Skin epidermis (tissue), 12 donors: Measurements from ENCODE around the gene HMOX2.
A peak's percentile ranks its signal among the peaks of the same experiment; 100 is the strongest.

Source experiments
- H3K27ac ChIP-seq, 21 experiments: fragments of 200-600 bp; sonication (generic) in 11 of 21; one replicate each; pipeline ENCODE4 v1.5.0; 2020; ENCODE audit warnings: mild to moderate bottlenecking in 3 of 21, inconsistent platforms in 2 of 21, moderate library complexity in 2 of 21
- H3K4me3 ChIP-seq, 7 experiments: fragments of 200-600 bp; sonication (generic) in 2 of 7; one replicate each; pipeline ENCODE4 v1.5.0; 2020; ENCODE audit warnings: inconsistent platforms in 2 of 7, mild to moderate bottlenecking in 2 of 7, moderate library complexity in 1 of 7

HMOX2 gene

DNA sequence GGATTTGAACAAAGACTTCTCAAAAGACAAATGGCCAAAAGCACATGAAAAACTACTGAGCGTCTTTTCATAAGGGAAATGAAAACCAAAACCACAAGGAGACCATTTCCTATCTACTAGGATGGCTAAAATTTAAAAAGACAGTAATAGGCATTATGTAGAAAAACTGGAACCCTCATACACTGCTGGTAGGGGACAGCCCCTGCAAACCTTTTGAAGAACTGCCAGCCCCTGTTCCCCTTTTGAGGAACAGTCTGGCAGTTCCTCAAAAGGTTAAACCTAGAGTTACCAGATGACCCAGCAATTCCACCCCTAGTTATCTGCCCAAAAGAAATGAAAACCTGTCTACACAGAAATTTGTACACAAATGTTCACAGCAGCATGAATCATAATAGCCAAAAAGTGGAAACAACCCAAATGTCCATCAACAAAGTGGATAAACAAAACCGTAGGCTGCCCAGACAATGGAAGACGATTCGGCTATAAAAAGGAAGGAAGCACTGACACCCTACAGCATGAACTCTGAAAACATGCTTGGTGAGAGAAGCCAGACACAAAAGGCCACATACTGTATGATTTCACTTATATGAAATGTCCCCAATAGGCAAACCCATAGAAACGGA, 39.5 kb downstream of the HMOX2 start:
- no peak overlapping the region for H3K4me3 ChIP-seq
- peak overlapping the region in 17 of 21 experiments; percentile 9 to 90 (median 77) for H3K27ac ChIP-seq

DNA sequence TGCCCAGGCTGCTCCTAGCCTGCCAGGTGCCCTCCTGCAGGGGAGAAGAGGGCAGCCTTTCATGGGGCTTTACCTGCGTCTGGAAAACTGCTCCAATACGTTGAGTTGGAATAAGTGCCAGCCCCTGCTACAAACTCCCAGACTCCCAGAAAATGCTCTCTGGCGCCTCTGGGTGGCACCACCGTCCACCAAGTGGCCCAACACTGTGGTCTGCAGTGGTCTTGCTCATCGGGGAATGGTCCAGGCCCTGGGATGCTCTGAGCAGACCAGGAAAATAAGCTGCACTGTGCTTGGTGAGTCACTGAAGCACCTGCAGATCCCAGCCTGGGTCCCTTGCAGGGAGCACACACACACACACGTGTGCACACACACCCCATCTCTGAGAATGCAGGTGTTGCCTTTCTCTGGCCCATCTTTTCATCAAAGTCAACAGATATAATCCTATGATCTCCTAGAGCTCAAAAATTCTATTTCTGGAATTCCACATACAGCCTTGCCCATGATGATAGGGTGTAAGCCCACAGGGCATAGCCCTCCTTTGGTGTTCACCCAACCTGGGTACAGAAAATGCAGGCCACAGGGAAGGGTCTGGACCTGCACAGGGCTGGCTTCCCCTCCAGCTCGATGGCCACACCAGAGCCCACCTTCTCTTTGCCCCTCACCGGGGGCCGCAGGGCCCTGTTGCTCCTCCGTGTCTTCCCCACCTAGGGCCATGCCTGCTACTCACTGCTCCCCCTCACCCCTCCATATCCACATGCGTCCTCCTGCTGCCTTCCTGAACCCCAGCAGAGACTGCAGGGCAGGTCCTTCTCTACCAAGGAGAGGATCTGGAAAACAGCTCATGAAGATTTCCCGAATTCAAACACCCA, 41.8 kb downstream of the HMOX2 start:
- Histone ChIP-seq H3K4me3 (no peak overlapping the region), H3K27ac (no peak overlapping the region)

DNA sequence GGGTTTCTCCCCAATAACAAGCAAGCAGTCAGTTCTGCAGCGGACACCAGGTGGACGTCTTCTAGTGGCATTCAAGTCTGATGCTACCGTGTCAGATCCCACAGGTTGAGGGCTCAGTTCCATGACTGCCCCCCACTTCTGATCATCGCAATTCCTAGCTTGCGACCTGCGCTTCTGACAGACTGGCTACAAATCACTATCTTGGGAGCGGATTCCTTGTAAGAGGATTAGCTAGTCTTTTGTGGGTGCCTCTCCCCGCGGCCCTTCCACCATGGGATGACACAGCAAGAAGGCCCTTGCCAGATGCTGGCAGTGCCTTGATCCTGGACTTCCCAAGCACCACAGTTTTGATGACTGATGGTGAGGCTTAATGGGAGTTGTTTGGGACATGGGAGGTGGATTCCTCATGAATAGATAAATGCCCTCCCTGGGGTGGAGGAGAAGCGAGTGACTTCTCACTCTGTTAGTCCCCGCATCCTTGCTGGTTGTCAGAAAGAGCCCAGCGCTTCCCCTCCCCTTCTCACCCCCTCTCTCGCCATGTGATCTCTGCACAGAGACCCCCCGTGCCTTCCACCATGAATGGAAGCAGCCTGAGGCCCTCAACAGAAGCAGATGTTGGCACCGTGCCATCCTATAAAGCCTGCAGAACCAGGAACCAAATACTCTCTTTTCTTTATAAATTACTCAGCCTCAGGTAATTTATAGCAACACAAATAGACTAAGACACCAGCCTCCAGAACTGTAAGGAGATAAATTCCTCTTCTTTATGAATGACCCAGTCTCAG, 43.3 kb downstream of the HMOX2 start:
- Histone ChIP-seq H3K27ac (no peak overlapping the region), H3K4me3 (no peak overlapping the region)

DNA sequence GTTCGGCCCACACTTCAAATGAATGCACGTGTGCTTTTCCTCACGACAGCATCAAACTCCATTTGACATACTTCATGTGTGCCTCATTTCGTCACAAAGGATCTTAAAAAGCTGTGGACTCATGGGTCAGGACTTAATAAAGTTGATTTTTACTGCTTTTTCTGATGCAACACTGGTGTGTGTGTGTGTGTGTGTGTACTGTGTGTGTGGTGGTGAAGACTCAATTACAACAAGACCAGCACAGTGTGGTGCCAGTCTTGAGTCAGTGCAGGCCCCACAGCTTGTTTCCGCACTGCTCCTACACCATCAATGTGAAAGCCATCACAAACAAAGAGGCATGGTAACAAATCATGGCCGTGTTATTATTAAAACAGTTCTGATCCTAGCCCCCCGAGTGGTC, 44.7 kb downstream of the HMOX2 start:
- no peak overlapping the region for H3K27ac ChIP-seq
- H3K4me3 ChIP-seq = no peak overlapping the region

DNA sequence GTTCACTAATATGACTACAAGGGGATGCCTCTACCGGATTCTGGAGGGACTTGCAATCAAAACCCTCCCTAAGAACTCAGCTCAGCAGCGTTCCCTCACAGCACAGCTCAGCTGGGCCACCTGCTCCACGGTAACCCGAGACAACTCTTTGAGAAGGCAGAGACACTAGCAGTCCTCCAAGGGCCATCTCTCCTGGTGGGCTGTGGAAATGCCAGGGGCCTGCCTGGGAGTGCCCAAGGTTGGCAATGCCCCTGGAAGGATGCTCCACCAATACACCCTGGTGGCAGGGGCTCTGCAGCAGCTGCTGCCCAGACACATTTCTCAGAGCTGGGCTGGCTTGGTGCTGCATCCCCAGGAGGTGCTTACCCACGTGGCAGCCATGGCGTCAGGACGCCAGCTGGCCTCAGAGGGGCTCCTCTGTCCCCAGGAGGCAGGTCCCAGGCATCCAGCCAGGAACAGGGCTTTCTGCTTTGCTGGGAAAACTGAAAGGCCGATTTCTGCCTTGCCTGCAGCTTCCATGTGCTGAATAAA, 45.9 kb downstream of the HMOX2 start:
- H3K4me3 ChIP-seq = no peak overlapping the region
- H3K27ac ChIP-seq = peak overlapping the region in 2 of 21 experiments; percentile 18 to 25

DNA sequence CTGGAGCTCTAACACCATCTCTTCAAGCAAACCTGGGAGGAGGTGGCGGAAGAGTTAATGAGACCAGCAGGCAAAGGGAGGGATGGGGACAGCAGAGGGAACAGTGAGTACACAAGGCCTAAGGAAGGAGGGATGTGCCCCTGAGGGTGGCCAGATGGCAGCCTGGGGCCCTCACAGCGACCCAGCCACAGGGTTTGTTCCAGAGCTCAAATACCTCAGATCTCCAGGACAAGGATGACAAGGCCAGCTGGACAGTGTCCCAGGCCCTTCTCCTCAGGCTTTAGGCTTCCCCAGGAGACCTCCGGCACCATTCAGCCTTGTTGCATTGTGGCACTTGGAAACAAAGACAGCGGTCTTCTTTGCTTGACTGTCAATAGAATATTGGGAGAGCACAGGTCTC, 47.5 kb downstream of the HMOX2 start:
- no peak overlapping the region for H3K4me3 ChIP-seq
- H3K27ac ChIP-seq = no peak overlapping the region

DNA sequence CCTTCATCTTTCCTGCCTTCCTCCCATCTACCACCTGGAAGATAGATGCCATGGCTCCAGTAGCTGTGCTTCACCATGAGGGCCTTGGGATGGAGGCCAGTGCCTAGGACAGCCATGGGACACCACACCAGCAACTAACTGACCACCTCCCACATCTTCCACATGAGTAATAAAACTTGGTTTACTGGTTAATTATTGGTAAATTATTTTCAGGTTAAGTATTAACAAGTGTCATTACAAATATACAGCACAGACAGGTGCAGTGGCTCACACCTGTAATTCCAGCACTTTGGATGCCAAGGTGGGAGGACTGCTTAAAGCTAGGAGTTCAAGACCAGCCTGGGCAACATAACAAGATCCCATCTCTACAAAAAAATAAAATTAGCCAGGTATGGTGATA, 48.4 kb downstream of the HMOX2 start:
- Histone ChIP-seq H3K27ac (no peak overlapping the region), H3K4me3 (no peak overlapping the region)

DNA sequence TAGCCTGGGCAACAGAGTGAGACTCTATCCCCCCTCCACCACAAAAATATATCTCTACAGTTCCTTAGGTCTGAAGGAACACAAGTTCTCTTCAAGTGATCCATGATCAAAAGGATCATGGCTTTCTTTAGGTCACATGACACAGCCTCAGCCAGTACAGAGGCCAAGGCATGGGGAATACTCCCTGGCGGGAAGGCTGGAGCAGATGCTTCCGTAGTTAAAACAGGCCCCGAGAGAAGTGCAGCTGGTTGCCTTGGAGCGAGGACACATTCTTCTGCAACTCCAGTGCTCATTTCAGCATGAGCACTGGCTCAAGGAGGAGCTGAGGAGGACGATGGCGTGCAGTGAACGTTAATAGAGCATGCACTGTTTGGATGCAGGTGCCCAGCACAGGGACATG, 48.9 kb downstream of the HMOX2 start:
- H3K4me3 ChIP-seq = no peak overlapping the region
- H3K27ac ChIP-seq = no peak overlapping the region

DNA sequence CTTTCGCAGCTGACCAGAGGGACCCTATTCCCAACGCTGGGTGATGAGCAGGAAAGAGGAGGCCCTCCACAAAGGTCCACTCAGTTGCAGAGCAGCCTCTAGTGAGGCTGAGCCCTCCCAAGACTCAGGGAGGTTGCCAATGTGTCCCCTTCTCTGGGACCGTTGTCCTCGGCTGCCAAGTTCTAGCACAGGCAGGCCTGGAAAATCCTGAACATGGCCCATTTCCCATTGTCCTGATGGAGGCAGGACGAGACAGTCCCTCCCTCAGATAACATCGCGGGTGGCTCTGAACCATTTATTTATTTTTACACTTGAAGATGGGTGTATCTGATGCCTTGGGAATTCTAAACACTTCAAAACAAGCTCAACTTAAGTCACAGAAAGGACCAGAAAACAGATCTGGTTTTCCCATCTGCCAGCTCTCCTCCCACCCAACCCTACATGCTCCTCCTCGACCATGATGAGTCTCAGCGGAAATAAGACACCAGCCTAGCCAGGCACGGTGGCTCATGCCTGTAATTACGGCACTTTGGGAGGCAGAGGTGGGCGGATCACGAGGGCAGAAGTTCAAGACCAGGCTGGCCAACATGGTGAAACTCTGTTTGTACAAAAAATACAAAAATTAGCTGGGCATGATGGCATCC, 49.6 kb downstream of the HMOX2 start:
- Histone ChIP-seq H3K4me3 (no peak overlapping the region), H3K27ac (no peak overlapping the region)

DNA sequence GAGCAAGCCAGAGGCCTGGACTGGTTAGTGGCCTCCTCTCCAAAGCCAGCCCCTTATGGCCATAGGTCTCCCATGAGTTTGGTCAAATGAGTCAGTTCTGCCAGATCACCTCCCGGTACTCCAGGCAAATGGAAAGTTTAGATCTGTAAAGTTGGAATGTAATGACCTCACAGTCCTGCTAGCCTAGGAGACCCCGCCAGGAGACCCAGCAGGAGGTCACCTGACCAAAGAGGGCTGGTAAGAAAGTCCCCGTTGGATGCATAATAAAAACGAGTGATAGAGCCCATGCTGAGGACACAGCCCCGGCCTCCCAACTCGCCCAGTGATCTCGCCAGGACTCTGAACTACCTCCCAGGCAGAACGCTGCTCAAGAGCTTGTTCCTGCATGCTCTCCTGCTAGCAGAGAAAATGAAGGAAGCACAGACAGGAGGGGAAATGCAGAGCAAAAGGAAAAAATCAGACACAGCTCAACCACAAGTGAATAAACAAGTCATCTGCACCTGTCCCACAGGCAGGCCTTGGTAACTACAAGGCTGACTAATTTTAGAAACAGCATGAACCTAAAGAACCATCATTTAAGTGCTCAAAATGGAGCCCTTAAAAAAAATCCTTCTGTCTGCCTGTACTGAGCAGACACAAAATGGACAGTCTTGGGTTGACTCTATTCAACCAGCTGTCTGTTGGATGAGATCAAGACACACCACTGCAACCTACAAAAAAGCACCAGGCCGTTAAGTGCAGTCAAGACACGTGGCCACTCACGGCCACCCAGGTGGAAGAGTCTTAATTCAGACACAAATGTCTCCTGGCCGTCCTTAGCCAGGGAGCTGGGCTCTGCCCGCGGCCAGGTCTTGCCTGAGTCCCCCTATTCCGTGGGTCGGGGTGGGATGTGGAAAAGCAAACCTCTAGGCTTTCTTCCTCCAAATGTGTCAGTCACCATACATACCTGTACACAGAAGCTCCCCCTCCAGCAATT, 53.2 kb downstream of the HMOX2 start:
- Histone ChIP-seq H3K27ac (peak overlapping the region in 11 of 21 experiments; percentile 5 to 70 (median 39)), H3K4me3 (no peak overlapping the region)

DNA sequence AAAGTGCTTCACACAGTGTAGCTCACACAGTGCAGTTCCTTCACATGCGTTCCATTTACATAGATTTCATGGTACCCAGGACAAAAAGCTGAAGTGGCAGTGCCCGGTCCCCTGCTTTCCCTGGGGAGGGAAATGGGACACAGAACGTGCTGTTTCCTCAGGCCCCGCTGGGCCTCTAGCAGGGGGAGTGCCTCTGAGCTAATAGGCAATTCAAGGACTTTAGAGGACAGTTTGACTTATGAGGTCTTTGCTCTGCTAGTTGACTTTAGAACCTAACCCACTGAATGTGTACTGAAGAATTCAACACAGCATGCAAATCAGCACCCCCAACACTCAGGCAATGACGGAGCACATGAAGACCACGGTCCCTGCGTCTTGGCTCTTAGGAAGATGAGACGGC, 55.6 kb downstream of the HMOX2 start:
- H3K4me3 ChIP-seq = no peak overlapping the region

DNA sequence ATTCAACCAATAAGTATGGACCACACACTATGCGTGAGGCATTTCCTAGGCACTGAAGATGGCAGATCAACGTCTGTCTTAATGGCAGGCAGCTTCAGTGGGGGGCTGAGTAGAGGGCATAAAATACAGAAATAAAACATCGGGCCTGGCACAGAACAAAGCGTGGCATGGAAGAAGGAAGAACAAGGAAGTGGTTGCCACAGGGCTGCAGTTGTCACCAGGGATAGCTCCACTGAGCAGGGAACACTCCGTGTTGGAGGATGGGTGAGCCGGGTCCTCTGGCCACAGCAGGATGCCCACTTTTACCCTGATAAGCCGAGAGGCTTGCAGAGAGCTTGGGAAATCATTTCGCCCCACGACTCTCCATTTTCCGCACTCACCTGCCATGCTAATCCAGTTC, 56.0 kb downstream of the HMOX2 start:
- Histone ChIP-seq H3K4me3 (no peak overlapping the region), H3K27ac (no peak overlapping the region)

More for the DNA sequence above, 55.6 kb downstream of the HMOX2 start:
- H3K27ac ChIP-seq = no peak overlapping the region

DNA sequence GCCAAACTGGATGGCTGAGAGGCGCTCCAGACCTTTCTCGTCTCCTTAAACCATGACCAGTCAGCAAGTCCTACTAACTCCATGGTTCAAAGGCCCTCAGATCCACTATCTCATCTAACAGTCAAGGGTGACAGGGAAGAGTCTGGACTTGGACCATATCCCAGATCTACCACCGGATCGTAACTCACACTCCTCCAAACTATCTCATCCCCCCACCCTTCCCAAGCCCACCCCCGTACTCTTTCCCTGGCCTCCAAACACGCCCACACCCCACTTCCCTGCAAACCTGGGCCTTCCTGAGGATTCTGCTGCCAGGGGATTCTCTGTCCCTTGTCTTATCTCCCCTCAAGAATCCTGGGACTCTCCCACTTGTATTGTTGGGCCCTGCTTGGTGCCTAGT, 57.3 kb downstream of the HMOX2 start:
- peak overlapping the region in 1 of 21 experiments; percentile 39 for H3K27ac ChIP-seq
- no peak overlapping the region for H3K4me3 ChIP-seq

DNA sequence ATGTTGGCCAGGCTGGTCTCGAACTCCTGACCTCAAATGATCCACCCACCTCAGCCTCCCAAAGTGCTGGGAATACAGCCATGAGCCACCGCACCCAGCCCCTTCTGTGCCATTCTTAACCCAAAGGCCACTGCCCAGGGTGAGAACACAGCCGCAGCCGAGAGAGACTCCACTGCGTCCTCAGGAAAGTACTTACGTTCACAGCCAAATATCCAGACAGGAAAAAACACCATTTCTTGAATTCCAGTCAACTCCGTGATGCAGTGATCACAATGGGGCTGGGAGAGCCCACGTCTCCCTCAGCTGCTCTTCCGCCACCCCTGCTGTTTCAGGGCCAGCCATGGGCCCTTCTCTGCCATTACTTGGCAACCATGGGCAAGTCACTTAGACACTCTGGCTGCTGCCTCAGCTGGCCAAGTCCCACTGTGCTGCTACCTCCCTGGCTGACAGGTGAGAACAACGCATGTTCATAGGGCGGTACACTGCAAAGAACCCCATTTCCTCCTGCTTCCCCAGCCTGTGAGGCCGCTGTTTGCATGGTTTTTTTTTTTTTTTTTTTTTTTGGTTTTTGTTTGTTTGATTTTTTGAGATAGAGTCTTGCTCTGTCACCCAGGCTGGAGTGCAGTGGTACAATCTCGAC, 58.1 kb downstream of the HMOX2 start:
- Histone ChIP-seq H3K27ac (peak overlapping the region in 1 of 21 experiments; percentile 39), H3K4me3 (no peak overlapping the region)

DNA sequence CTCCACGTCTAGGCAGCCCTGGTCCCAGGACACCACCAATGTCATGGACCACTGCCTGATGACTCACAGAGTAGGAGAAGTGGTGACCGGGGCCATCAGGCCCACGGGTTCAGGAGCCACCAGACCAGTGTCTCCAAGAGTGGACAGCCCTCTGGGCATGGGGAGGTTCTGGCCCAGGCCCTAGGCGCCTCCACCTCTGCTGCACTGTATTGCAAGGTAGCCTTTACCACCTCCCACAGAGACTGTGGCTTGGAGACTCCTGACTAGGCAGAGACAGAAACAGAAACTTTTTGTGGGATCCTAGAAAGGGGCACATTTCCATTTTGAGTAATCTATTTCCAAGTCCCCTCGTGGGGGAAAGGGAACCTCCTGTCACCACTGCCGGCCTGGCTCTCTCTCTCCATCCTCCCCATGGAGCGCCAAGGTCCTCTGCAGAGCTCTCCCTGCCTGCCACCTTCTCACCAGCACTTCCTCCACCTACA, 59.5 kb downstream of the HMOX2 start:
- peak overlapping the region in 3 of 21 experiments; percentile 4 to 38 (median 33) for H3K27ac ChIP-seq

DNA sequence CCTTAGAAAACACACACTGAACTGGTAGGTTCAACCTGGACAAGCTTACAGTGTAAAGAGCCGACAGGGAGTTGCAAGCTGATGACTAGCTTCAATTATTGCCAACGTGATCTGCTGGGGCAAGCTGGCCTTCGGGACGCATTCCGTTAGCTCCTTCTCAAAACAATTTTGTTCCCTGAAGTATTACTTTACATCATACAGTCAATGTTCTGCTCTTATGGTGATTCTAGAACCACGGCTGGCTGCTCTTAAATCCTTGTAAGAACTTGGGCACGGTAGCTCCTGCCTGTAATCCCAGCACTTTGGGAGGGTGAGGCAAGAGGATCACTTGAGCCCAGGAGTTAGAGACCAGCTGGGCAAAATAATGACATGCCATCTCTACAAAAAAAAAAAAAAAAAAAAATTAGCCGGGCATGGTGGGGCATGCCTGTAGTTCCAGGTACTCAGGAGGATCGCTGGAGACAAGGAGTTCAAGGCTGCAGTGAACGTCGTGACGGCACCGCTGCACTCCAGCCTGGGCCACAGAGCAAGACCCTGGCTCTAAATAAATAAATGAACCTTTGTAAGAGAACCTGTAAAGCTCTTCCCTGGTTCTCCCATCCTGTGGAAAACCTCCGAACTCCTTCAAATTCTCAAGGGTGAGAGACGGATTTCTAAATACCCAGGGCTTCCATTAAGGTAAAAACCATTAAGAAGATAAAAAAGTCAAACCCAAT, 60.4 kb downstream of the HMOX2 start:
- peak overlapping the region in 2 of 7 experiments; percentile 76 to 86 for H3K4me3 ChIP-seq

More for the DNA sequence above, 59.5 kb downstream of the HMOX2 start:
- H3K4me3 ChIP-seq = no peak overlapping the region

More for the DNA sequence above, 60.4 kb downstream of the HMOX2 start:
- peak overlapping the region in 4 of 21 experiments; percentile 33 to 98 (median 69) for H3K27ac ChIP-seq
